Measurements from ENCODE around the gene ARID4B.

ARID4B gene

DNA sequence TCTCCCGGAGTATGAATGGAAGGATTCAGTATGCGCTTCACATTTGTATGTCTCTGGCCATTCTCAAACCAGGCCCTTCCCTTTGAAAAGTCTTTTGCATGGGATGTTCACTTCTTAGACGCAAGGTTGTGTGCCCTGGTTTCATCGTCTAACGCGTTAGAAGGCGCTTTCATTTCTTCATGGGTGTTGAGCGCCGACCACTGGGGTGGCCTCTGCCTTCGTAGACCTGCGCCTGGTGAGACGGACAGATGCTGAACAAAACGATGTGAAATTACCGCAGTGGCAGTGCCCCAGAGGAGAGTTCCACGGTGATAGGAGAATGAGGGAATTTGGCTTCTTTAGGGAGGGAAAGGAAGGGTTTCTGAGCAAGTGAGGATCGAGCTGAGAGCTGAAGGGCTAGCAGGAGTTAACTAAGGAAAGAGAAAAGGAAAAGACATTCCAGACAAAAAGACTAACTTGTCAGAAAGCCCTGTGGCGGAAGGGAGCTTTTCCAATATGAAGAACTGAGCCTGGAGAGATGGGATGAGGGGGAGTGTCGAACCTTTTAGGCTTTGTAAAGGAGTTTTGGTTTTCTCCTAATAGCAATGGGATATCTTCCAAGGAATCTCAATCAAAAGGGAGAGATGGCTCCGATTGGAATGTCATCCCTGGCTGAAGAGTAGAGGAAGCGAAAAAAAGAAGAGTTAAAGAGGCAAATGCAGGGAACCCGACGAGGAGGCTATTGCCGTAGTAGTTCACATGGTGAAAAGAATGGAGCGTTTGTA is 1.3 kb upstream of the ARID4B start:
- TF ChIP-seq EZH2phosphoT487 (IDR thresholded peaks at IDR 0.05; ENCODE audit: borderline replicate concordance) = no peak
- TF ChIP-seq, protein P1, sequence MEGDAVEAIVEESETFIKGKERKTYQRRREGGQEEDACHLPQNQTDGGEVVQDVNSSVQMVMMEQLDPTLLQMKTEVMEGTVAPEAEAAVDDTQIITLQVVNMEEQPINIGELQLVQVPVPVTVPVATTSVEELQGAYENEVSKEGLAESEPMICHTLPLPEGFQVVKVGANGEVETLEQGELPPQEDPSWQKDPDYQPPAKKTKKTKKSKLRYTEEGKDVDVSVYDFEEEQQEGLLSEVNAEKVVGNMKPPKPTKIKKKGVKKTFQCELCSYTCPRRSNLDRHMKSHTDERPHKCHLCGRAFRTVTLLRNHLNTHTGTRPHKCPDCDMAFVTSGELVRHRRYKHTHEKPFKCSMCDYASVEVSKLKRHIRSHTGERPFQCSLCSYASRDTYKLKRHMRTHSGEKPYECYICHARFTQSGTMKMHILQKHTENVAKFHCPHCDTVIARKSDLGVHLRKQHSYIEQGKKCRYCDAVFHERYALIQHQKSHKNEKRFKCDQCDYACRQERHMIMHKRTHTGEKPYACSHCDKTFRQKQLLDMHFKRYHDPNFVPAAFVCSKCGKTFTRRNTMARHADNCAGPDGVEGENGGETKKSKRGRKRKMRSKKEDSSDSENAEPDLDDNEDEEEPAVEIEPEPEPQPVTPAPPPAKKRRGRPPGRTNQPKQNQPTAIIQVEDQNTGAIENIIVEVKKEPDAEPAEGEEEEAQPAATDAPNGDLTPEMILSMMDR (conservative IDR thresholded peaks at IDR 0.05; ENCODE audit: low read length) = peak; percentile 41; the same call in 1 of the 2 replicates
- Histone ChIP-seq H3K79me2 (ENCODE audit: insufficient read depth, low read length) (peaks cover 90% of the 10 kb centered on the region), H3K9me3 (ENCODE audit: insufficient read depth, low read depth, low read length) (no peaks in the 10 kb centered on the region), H3K36me3 (ENCODE audit: insufficient read depth, low read length) (no peaks in the 10 kb centered on the region), H2AFZ (ENCODE audit: low read length) (peak overlapping the region; percentile 78), H3K4me3 (ENCODE audit: low read length, poor library complexity, severe bottlenecking) (peak overlapping the region; percentile 91), H4K20me1 (ENCODE audit: insufficient read depth, low read length, poor library complexity, severe bottlenecking) (peaks cover 65% of the 10 kb centered on the region), H3K9ac (ENCODE audit: low read depth, low read length, poor library complexity, severe bottlenecking) (peak overlapping the region; percentile 89), H3K4me1 (ENCODE audit: insufficient read depth, low read length, poor library complexity, severe bottlenecking) (peaks cover 52% of the 10 kb centered on the region), H3K4me2 (ENCODE audit: low read depth, low read length, poor library complexity, severe bottlenecking) (peak overlapping the region; percentile 88), H3K9me2 (replicated peaks; ENCODE audit: low read depth, low read length) (no peaks in the 10 kb centered on the region), H3F3A (ENCODE audit: low read depth) (no peaks in the 10 kb centered on the region), H3K27me3 (ENCODE audit: insufficient read depth, low read length, poor library complexity, severe bottlenecking) (no peaks in the 10 kb centered on the region)

DNA sequence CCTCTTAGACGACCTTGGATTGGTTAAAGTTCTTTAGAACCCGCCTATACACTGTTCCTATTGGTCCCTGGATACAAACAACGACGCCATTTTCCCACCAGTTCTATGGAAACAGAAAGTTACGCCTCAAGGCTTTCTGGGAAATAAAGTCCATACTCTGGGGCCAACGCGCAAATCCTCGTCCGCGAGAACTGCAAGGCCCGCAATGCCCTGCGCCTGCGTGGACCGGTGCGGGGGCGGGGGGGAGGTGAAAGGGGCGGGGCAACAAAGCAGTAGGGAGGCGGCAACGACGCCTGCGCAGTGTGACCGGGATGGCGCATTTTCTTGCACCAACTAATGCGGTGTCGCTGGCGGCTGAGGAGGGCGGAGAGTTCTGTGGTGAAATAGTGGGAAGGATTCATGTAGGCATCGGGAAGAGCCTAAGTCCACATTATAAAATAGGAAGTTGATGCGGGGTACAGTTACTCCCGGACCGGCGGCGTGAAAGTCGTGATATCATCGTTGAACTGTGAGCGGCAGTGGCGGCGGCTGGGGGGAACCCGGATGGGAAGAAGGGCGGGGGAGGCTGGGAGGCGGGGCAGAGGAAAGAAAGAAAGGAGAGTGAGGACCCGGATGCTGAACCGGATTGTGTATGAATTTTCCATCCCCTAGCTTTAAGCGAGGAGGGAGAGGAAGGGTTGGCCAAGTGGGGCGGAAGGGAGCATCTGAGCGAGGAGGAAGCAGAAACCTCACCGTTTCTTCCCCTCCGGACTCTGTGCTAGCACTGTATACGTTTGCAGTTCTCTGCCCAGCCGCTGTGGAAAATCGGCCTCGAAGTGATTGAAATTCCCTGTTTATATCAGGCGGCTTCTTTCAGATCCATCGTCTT is 526 bp upstream of the ARID4B start, which contains the start of gene GGPS1:
Gene GGPS1 (plus strand): TSS at position 300 of the 868 bp plus-strand sequence. CDS start 6,695 bp downstream, outside the sequence.
- no peak for TF ChIP-seq EZH2phosphoT487 (IDR thresholded peaks at IDR 0.05; ENCODE audit: borderline replicate concordance)
- TF ChIP-seq, protein P1 (conservative IDR thresholded peaks at IDR 0.05; ENCODE audit: low read length) = no peak
- Histone ChIP-seq H2AFZ (ENCODE audit: low read length) (peak within 1 kb of the TSS; percentile 91), H3K4me1 (ENCODE audit: insufficient read depth, low read length, poor library complexity, severe bottlenecking) (peaks cover 52% of the 10 kb centered on the region), H4K20me1 (ENCODE audit: insufficient read depth, low read length, poor library complexity, severe bottlenecking) (peaks cover 73% of the 10 kb centered on the region), H3K27me3 (ENCODE audit: insufficient read depth, low read length, poor library complexity, severe bottlenecking) (no peaks in the 10 kb centered on the region), H3K9me2 (replicated peaks; ENCODE audit: low read depth, low read length) (no peaks in the 10 kb centered on the region), H3K9me3 (ENCODE audit: insufficient read depth, low read depth, low read length) (no peaks in the 10 kb centered on the region), H3K4me2 (ENCODE audit: low read depth, low read length, poor library complexity, severe bottlenecking) (peak within 1 kb of the TSS; percentile 93), H3K79me2 (ENCODE audit: insufficient read depth, low read length) (peaks cover 90% of the 10 kb centered on the region), H3K36me3 (ENCODE audit: insufficient read depth, low read length) (no peaks in the 10 kb centered on the region), H3K9ac (ENCODE audit: low read depth, low read length, poor library complexity, severe bottlenecking) (peak within 1 kb of the TSS; percentile 91), H3K4me3 (ENCODE audit: low read length, poor library complexity, severe bottlenecking) (peak within 1 kb of the TSS; percentile 91), H3F3A (ENCODE audit: low read depth) (no peaks in the 10 kb centered on the region)

DNA sequence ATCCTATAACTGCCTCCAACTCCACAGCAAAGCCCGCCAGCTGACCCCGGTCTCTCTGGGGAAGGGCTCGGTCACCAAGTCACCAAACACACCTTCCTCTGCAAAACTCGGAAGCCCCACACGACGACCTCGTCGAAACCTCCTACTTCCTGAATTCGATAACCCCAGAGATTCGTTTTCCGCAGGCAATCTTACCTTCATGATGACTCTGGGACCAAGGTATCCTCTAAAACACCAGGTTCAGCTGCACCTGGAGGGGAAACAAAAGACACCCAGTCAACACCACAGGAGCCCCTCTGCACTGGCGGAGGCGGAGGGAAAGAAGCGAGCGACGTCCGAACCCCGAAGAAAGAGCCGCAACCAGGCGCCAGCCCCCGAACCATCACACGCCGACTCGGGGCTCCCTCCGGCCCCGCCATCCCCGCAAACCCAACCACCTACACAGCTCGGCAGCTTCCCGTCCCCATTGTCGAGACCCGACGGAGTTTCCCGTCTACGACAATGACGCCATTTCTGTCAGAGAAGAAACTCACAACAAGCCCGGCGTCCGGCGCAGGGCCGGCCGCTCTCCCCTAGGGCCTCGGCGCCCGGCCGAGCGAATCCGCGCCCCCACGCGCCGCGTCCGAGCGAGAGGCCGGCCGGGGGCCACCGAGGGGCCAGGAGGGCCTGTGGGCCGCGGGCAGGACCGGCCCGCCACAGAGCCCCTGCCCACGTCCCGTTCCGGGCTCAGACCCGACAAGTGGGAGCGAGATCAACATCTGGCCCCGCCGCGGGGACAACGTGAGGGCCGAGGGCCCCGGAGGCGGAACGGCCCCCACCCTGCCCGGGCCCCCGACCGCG is 1.0 kb downstream of the ARID4B start:
- H3K36me3 ChIP-seq (ENCODE audit: insufficient read depth, low read length) = no peaks in the 10 kb centered on the region
- H3K9me3 ChIP-seq (ENCODE audit: insufficient read depth, low read depth, low read length) = no peaks in the 10 kb centered on the region
- H3K4me2 ChIP-seq (ENCODE audit: low read depth, low read length, poor library complexity, severe bottlenecking) = peak overlapping the region; percentile 93
- H4K20me1 ChIP-seq (ENCODE audit: insufficient read depth, low read length, poor library complexity, severe bottlenecking) = peaks cover 83% of the 10 kb centered on the region
- H3K27me3 ChIP-seq (ENCODE audit: insufficient read depth, low read length, poor library complexity, severe bottlenecking) = no peaks in the 10 kb centered on the region
- H3K79me2 ChIP-seq (ENCODE audit: insufficient read depth, low read length) = peaks cover 90% of the 10 kb centered on the region
- peaks cover 59% of the 10 kb centered on the region for H3K4me1 ChIP-seq (ENCODE audit: insufficient read depth, low read length, poor library complexity, severe bottlenecking)
- no peaks in the 10 kb centered on the region for H3F3A ChIP-seq (ENCODE audit: low read depth)
- no peaks in the 10 kb centered on the region for H3K9me2 ChIP-seq (replicated peaks; ENCODE audit: low read depth, low read length)
- TF ChIP-seq, protein P1 (conservative IDR thresholded peaks at IDR 0.05; ENCODE audit: low read length) = no peak
- no peak for TF ChIP-seq EZH2phosphoT487 (IDR thresholded peaks at IDR 0.05; ENCODE audit: borderline replicate concordance)
- H3K4me3 ChIP-seq (ENCODE audit: low read length, poor library complexity, severe bottlenecking) = peak overlapping the region; percentile 88
- H2AFZ ChIP-seq (ENCODE audit: low read length) = peak overlapping the region; percentile 16; the same call in 1 of the 2 replicates
- H3K9ac ChIP-seq (ENCODE audit: low read depth, low read length, poor library complexity, severe bottlenecking) = peak overlapping the region; percentile 91

Measured in Loucy (cell line).